HepG2 (cell line): Measurements from ENCODE around the gene CRYZL1. TPM values are rescaled to one million over a fixed set of nuclear protein-coding genes. Genes with fewer than 3 reads are reported as not detected.

Experiments
- BATF2 ChIP-seq: sonication (generic); formaldehyde crosslinking; IDR thresholded peaks from 2 replicates; pipeline ENCODE4 v1.8.0; 2022; ENCODE audit warnings: mild to moderate bottlenecking, missing genetic modification reagents, moderate library complexity
- FOXM1 ChIP-seq: sonication (generic); formaldehyde crosslinking; IDR thresholded peaks from 2 replicates; pipeline ENCODE4 v1.5.0; 2020; ENCODE audit warnings: missing genetic modification reagents
- FOXP4 ChIP-seq: sonication (generic); formaldehyde crosslinking; IDR thresholded peaks from 2 replicates; pipeline ENCODE4 v1.4.0; 2020; ENCODE audit warnings: missing genetic modification reagents
- GZF1 ChIP-seq: sonication (generic); formaldehyde crosslinking; IDR thresholded peaks from 2 replicates; pipeline ENCODE4 v1.5.1; 2020; ENCODE audit warnings: mild to moderate bottlenecking, missing genetic modification reagents
- HDAC2 ChIP-seq: sonication (generic); formaldehyde crosslinking; IDR thresholded peaks from 2 replicates; pipeline ENCODE4 v1.4.0; 2020; ENCODE audit warnings: missing genetic modification reagents
- HOXA9 ChIP-seq: sonication (generic); formaldehyde crosslinking; IDR thresholded peaks from 2 replicates; pipeline ENCODE4 v1.8.1; 2022; ENCODE audit warnings: missing genetic modification reagents, mild to moderate bottlenecking, moderate library complexity, borderline replicate concordance
- JDP2 ChIP-seq: sonication (generic); formaldehyde crosslinking; IDR thresholded peaks from 2 replicates; pipeline ENCODE4 v1.8.1; 2022; ENCODE audit warnings: missing genetic modification reagents, borderline replicate concordance
- KDM1A ChIP-seq: IDR thresholded peaks from 2 replicates; pipeline ENCODE4 v1.6.1; 2016; ENCODE audit warnings: missing compliant biosample characterization
- POLR2A ChIP-seq, 2 experiments: IDR thresholded peaks; 2 replicates each; pipeline ENCODE4 v1.6.1; 2011; ENCODE audit warnings: low read depth in 2 of 2, low read length in 2 of 2, mild to moderate bottlenecking in 1 of 2, moderate library complexity in 1 of 2; ENCODE audit not compliant: insufficient read depth in 1 of 2
- SAFB2 ChIP-seq: sonication (generic); formaldehyde crosslinking; IDR thresholded peaks from 2 replicates; pipeline ENCODE4 v1.5.1; 2020; ENCODE audit warnings: missing genetic modification reagents, low read depth, mild to moderate bottlenecking, borderline replicate concordance
- SMAD1 ChIP-seq: sonication (generic); formaldehyde crosslinking; IDR thresholded peaks from 2 replicates; pipeline ENCODE4 v1.4.0; 2020; ENCODE audit warnings: missing genetic modification reagents, low read depth, mild to moderate bottlenecking, borderline replicate concordance
- TCF7 ChIP-seq: sonication (generic); IDR thresholded peaks from 2 replicates; pipeline ENCODE4 v1.6.1; 2016; ENCODE audit warnings: antibody characterized with exemption, low read depth
- ZBTB38 ChIP-seq: sonication (generic); formaldehyde crosslinking; IDR thresholded peaks from 2 replicates; pipeline ENCODE4 v1.5.1; 2020; ENCODE audit warnings: mild to moderate bottlenecking, missing genetic modification reagents
- ZBTB42 ChIP-seq: sonication (generic); formaldehyde crosslinking; IDR thresholded peaks from 2 replicates; pipeline ENCODE4 v1.5.0; 2020; ENCODE audit warnings: mild to moderate bottlenecking, missing genetic modification reagents
- ZEB1 ChIP-seq: IDR thresholded peaks from 2 replicates; pipeline ENCODE4 v1.6.1; 2012; ENCODE audit warnings: mild to moderate bottlenecking, low read depth, inconsistent platforms; ENCODE audit not compliant: insufficient replicate concordance
- ZFP37 ChIP-seq: sonication (generic); formaldehyde crosslinking; IDR thresholded peaks from 2 replicates; pipeline ENCODE4 v1.4.0; 2020; ENCODE audit warnings: missing genetic modification reagents, borderline replicate concordance
- ZFP90 ChIP-seq: sonication (generic); formaldehyde crosslinking; IDR thresholded peaks from 2 replicates; pipeline ENCODE4 v1.8.0; 2022; ENCODE audit warnings: missing genetic modification reagents, mild to moderate bottlenecking, inconsistent platforms, borderline replicate concordance
- ZNF207 ChIP-seq: fragments of 450-650 bp; IDR thresholded peaks from 2 replicates; pipeline ENCODE4 v1.6.1; 2016; ENCODE audit warnings: antibody characterized with exemption, borderline replicate concordance
- ZNF451 ChIP-seq: sonication (generic); formaldehyde crosslinking; IDR thresholded peaks from 2 replicates; pipeline ENCODE4 v1.5.0; 2020; ENCODE audit warnings: mild to moderate bottlenecking, missing genetic modification reagents
- ZNF746 ChIP-seq: sonication (generic); formaldehyde crosslinking; IDR thresholded peaks from 2 replicates; pipeline ENCODE4 v1.8.0; 2022; ENCODE audit warnings: mild to moderate bottlenecking, missing genetic modification reagents
- ZSCAN21 ChIP-seq: sonication (generic); formaldehyde crosslinking; IDR thresholded peaks from 2 replicates; pipeline ENCODE4 v1.8.0; 2022; ENCODE audit warnings: mild to moderate bottlenecking, missing genetic modification reagents, moderate library complexity, borderline replicate concordance
- polyA plus RNA-seq, 8 experiments: library from polyadenylated mRNA; depleted of rRNA in 3 of 8; stranded (reverse) in 7 of 8; unstranded in 1 of 8; fragments of >200 nt; fragmentation: Illumina TruSeq in 4 of 8; extraction: Trizol in 4 of 8; gene quantifications; 2 replicates each; pipeline versions ENCODE4 v1.2.1 to v1.2.3, GENCODE V29; 2011 to 2016; ENCODE audit warnings: low read depth in 4 of 8, missing spikeins in 1 of 8, mixed read lengths in 1 of 8; ENCODE audit not compliant: insufficient read depth in 1 of 8
- total RNA-seq, 5 experiments: library from RNA; depleted of rRNA; stranded (reverse); fragments of >200 nt; fragmentation: Illumina TruSeq; extraction: Trizol; gene quantifications; 2 replicates each; pipeline ENCODE4 v1.2.3, GENCODE V29; 2016; ENCODE audit warnings: low read depth in 1 of 5
- TF ChIP-seq, protein P1 (sequence below): IDR thresholded peaks from 2 replicates; pipeline ENCODE4 v1.6.1; 2016; ENCODE audit warnings: mild to moderate bottlenecking, missing biosample characterization, missing genetic modification reagents
- TF ChIP-seq, protein P2 (sequence below): sonication (generic); formaldehyde crosslinking; IDR thresholded peaks from 2 replicates; pipeline ENCODE4 v1.5.1; 2020; ENCODE audit warnings: missing genetic modification reagents, mild to moderate bottlenecking, borderline replicate concordance
- TF ChIP-seq, protein P3 (sequence below): sonication (generic); formaldehyde crosslinking; IDR thresholded peaks from 2 replicates; pipeline ENCODE4 v1.4.0; 2020; ENCODE audit warnings: missing genetic modification reagents, mild to moderate bottlenecking, borderline replicate concordance

The CRYZL1 gene
- total and polyA plus RNA-seq, 2 of the 13 experiments (the other 11 are each of a cell fraction or from before 2014, with no cell fraction given), result 20.3 to 27.7 TPM

- TF ChIP-seq FOXP4 (CRISPR knock-in tag), result 0 out of 2 replicates have a peak, but pooled peaks have one; percentile 2
- TF ChIP-seq JDP2 (CRISPR knock-in tag), result no peak
- TF ChIP-seq, protein P1, sequence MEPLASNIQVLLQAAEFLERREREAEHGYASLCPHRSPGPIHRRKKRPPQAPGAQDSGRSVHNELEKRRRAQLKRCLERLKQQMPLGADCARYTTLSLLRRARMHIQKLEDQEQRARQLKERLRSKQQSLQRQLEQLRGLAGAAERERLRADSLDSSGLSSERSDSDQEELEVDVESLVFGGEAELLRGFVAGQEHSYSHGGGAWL (CRISPR knock-in tag), result no peak
- TF ChIP-seq ZEB1, result no peak
- TF ChIP-seq ZNF746, result no peak
- TF ChIP-seq, protein P2, sequence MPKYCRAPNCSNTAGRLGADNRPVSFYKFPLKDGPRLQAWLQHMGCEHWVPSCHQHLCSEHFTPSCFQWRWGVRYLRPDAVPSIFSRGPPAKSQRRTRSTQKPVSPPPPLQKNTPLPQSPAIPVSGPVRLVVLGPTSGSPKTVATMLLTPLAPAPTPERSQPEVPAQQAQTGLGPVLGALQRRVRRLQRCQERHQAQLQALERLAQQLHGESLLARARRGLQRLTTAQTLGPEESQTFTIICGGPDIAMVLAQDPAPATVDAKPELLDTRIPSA (CRISPR knock-in tag), result no peak
- no peak for TF ChIP-seq TCF7
- no peak for TF ChIP-seq ZFP90
- no peak for TF ChIP-seq BATF2 (CRISPR knock-in tag)
- TF ChIP-seq FOXM1 (CRISPR knock-in tag), result no peak
- TF ChIP-seq POLR2A (IDR thresholded peaks at IDR 0.05; ENCODE audit: insufficient read depth in 1 of 2, low read depth in 2 of 2, low read length in 2 of 2), result peak; percentile 88 to 97
- TF ChIP-seq ZBTB38, result no peak
- TF ChIP-seq ZFP37, result no peak
- TF ChIP-seq HOXA9 (CRISPR knock-in tag), result no peak
- no peak for TF ChIP-seq ZNF207
- TF ChIP-seq SAFB2 (CRISPR knock-in tag), result no peak; the same call in 1 of the 2 replicates
- TF ChIP-seq HDAC2 (CRISPR knock-in tag), result 0 out of 2 replicates have a peak, but pooled peaks have one; percentile 16
- peak; percentile 63; the same call in 1 of the 2 replicates for TF ChIP-seq ZSCAN21
- no peak for TF ChIP-seq GZF1 (CRISPR knock-in tag)
- TF ChIP-seq, protein P3, sequence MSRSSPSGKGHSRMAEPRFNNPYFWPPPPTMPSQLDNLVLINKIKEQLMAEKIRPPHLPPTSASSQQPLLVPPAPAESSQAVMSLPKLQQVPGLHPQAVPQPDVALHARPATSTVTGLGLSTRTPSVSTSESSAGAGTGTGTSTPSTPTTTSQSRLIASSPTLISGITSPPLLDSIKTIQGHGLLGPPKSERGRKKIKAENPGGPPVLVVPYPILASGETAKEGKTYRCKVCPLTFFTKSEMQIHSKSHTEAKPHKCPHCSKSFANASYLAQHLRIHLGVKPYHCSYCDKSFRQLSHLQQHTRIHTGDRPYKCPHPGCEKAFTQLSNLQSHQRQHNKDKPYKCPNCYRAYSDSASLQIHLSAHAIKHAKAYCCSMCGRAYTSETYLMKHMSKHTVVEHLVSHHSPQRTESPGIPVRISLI (CRISPR knock-in tag), result no peak
- TF ChIP-seq ZBTB42, result no peak
- TF ChIP-seq SMAD1 (CRISPR knock-in tag), result peak; percentile 64; the same call in 1 of the 2 replicates
- no peak for TF ChIP-seq KDM1A (CRISPR knock-in tag)
- TF ChIP-seq ZNF451 (CRISPR knock-in tag), result peak; percentile 55; the same call in 1 of the 2 replicates
Observed at GRCh38 chr21:33542640-33543504, 98.7 kb downstream of the CRYZL1 start, which contains the start of gene SON (continued).
